Lower leg skin (tissue), 3 donors: ENCODE measurements around the gene CPA5.

Experiments
- CTCF ChIP-seq, 3 donors: fragments of 450-650 bp; IDR thresholded peaks; one replicate each; pipeline ENCODE4 v1.5.1; 2016; ENCODE audit warnings: antibody characterized with exemption in 3 of 3, mild to moderate bottlenecking in 3 of 3, moderate library complexity in 2 of 3
- POLR2A ChIP-seq, 2 donors: fragments of 450-650 bp; IDR thresholded peaks; one replicate each; pipeline ENCODE4 v1.6.1; 2016 to 2017; ENCODE audit warnings: antibody characterized with exemption in 2 of 2, mild to moderate bottlenecking in 1 of 2, moderate library complexity in 1 of 2

GRCh38 chr7:130390486-130390885 lies 45.9 kb downstream of the CPA5 start:
- TF ChIP-seq CTCF (IDR thresholded peaks at IDR 0.05) (no peak), POLR2A (IDR thresholded peaks at IDR 0.05) (no peak)
